CD4-positive, alpha-beta memory T cell (primary cell): ENCODE results near the gene LMTK3. TPM values are rescaled to one million over a fixed set of nuclear protein-coding genes. Genes with fewer than 3 reads are reported as not detected.
"Not testable (repeated sequence)": the region's sequence is repeated elsewhere in the genome, so short reads cannot be mapped to it uniquely, and the experiment has no call there.

Source experiments
- CTCF ChIA-PET: fragments of 350-600 bp; sonication (Branson Sonifier 250); formaldehyde crosslinking; loops from one replicate; lab custom pipeline; 2021; ENCODE audit warnings: inconsistent platforms; ENCODE audit not compliant: partially characterized antibody; lab: Charles Lee
- POLR2A ChIA-PET: fragments of 350-600 bp; sonication (Branson Sonifier 250); formaldehyde crosslinking; loops from one replicate; lab custom pipeline; 2021; ENCODE audit not compliant: partially characterized antibody; lab: Charles Lee
- DNase-seq, 5 donors: peaks; one replicate each; pipeline versions ENCODE4 v3.0.0 to v3.0.0-alpha.2; 2020 to 2022; ENCODE audit warnings: mixed read lengths in 1 of 5
- H3K27ac ChIP-seq: one replicate; pipeline ENCODE4 v1.7.0; 2013; ENCODE audit warnings: low read depth, low read length
- H3K27me3 ChIP-seq: 2 replicates; pipeline ENCODE4 v1.7.0; 2013; ENCODE audit warnings: mild to moderate bottlenecking, low read length, moderate library complexity; ENCODE audit not compliant: insufficient read depth
- H3K36me3 ChIP-seq: 2 replicates; pipeline ENCODE4 v1.7.0; 2013; ENCODE audit warnings: mild to moderate bottlenecking, low read length, moderate library complexity; ENCODE audit not compliant: insufficient read depth
- H3K4me1 ChIP-seq: 2 replicates; pipeline ENCODE4 v1.7.0; 2013; ENCODE audit warnings: mild to moderate bottlenecking, low read length, moderate library complexity; ENCODE audit not compliant: insufficient read depth
- H3K4me3 ChIP-seq, 2 donors: one replicate each; pipeline ENCODE4 v1.7.0; 2013; ENCODE audit warnings: low read length in 2 of 2, mild to moderate bottlenecking in 1 of 2
- H3K9me3 ChIP-seq, 2 donors: one replicate each; pipeline ENCODE4 v1.7.0; 2013; ENCODE audit warnings: low read length in 2 of 2, control low read depth in 1 of 2; ENCODE audit not compliant: control insufficient read depth in 1 of 2
- H3K27ac Mint-ChIP-seq, 7 donors: one replicate each; pipeline ENCODE4 v1.8.0; 2020 to 2021; ENCODE audit warnings: mixed read lengths in 7 of 7, mild to moderate bottlenecking in 6 of 7, inconsistent platforms in 3 of 7, moderate library complexity in 3 of 7
- H3K27me3 Mint-ChIP-seq, 2 donors: one replicate each; pipeline ENCODE4 v1.8.0; 2020 to 2021; ENCODE audit warnings: mixed read lengths in 2 of 2
- H3K36me3 Mint-ChIP-seq, 2 donors: one replicate each; pipeline ENCODE4 v1.8.0; 2020 to 2021; ENCODE audit warnings: mixed read lengths in 2 of 2, inconsistent platforms in 1 of 2, mild to moderate bottlenecking in 1 of 2
- H3K4me1 Mint-ChIP-seq, 4 donors: one replicate each; pipeline ENCODE4 v1.8.0; 2020 to 2021; ENCODE audit warnings: mixed read lengths in 4 of 4, mild to moderate bottlenecking in 1 of 4
- H3K4me3 Mint-ChIP-seq, 8 donors: one replicate each; pipeline ENCODE4 v1.8.0; 2020 to 2021; ENCODE audit warnings: mixed read lengths in 8 of 8, mild to moderate bottlenecking in 7 of 8, moderate library complexity in 6 of 8, inconsistent platforms in 3 of 8
- H3K9me3 Mint-ChIP-seq, 8 donors: one replicate each; pipeline ENCODE4 v1.8.0; 2020 to 2021; ENCODE audit warnings: mixed read lengths in 8 of 8, mild to moderate bottlenecking in 5 of 8, inconsistent platforms in 3 of 8, moderate library complexity in 1 of 8
- intact Hi-C: fragments of 100-400 bp; cut with micrococcal nuclease; formaldehyde crosslinking; loops from one replicate; pipeline ENCODE4 v1.15.1; 2023
- polyA plus RNA-seq, 2 donors: library from polyadenylated mRNA; unstranded; fragments of 300-500 nt; fragmentation: Illumina TruSeq; gene quantifications; one replicate each; pipeline ENCODE4 v1.2.3, GENCODE V29; 2021
- total RNA-seq, 2 experiments: library from RNA; stranded (reverse); gene quantifications; one replicate each; pipeline ENCODE4 v1.2.3, GENCODE V29; 2021

LMTK3 gene
- total and polyA plus RNA-seq, 4 experiments from 2014 or later, result 0.17 to 20.6 (median 18.5) TPM; not detected in 1

GRCh38 chr19:48488478-48488877 lies 23.2 kb downstream of the LMTK3 start:
- Histone ChIP-seq H3K27me3 (peaks cover 10% of the 10 kb centered on the region), H3K4me1 (peaks cover 33% of the 10 kb centered on the region)
- H3K36me3 ChIP-seq, H3K4me3 ChIP-seq, POLR2A ChIA-PET, H3K27ac ChIP-seq, H3K9me3 Mint-ChIP-seq, H3K36me3 Mint-ChIP-seq, intact Hi-C loops, DNase-seq, H3K9me3 ChIP-seq, H3K4me3 Mint-ChIP-seq: not testable (repeated sequence)
- Mint-ChIP-seq H3K27me3 (peaks cover 3 to 10% of the 10 kb centered on the region in 2 donors), H3K27ac (peak overlapping the region in 2 of 7 donors; percentile 23 to 24), H3K4me1 (peaks cover 10 to 36% (median 19%) of the 10 kb centered on the region in 4 donors)
- CTCF ChIA-PET, result interaction anchor here (0.6 to 5.3 kb wide), 12 partner anchors 8 to 505 kb away, joined by 3 to 132 read pairs (median 6); partner anchors contain the start of genes KDELR1, RUVBL2 and SPACA4

GRCh38 chr19:48487948-48488347 lies 23.7 kb downstream of the LMTK3 start:
- no peak overlapping the region for H3K4me3 ChIP-seq
- no peaks in the 10 kb centered on the region for H3K9me3 ChIP-seq
- H3K27ac ChIP-seq, result no peak overlapping the region
- intact Hi-C loops, result no loop called here
- Mint-ChIP-seq H3K36me3 (no peaks in the 10 kb centered on the region), H3K27ac (peak overlapping the region in 2 of 7 donors; percentile 8 to 24), H3K4me3 (no peak overlapping the region), H3K4me1 (peaks cover 10 to 31% (median 19%) of the 10 kb centered on the region in 4 donors), H3K9me3 (no peaks in the 10 kb centered on the region), H3K27me3 (peaks cover 3 to 9% of the 10 kb centered on the region in 2 donors)
- no peak for DNase-seq
- ChIA-PET CTCF (interaction anchor here (0.6 to 5.3 kb wide), 8 partner anchors 12 to 215 kb away, joined by 3 to 132 read pairs (median 6); partner anchors contain the start of genes KDELR1 and SPACA4), POLR2A (interaction anchor here (1.2 kb wide), 1 partner anchor 13 kb away, joined by 4 read pairs; no protein-coding TSS in a partner anchor)
- no peaks in the 10 kb centered on the region for H3K36me3 ChIP-seq
- H3K4me1 ChIP-seq, result peaks cover 32% of the 10 kb centered on the region
- peaks cover 10% of the 10 kb centered on the region for H3K27me3 ChIP-seq

GRCh38 chr19:48487544-48487943 lies 24.1 kb downstream of the LMTK3 start:
- peaks cover 10% of the 10 kb centered on the region for H3K27me3 ChIP-seq
- ChIA-PET POLR2A (interaction anchor here (1.2 kb wide), 1 partner anchor 12 kb away, joined by 4 read pairs; no protein-coding TSS in a partner anchor), CTCF (interaction anchor here (0.9 to 5.3 kb wide), 7 partner anchors 12 to 121 kb away, joined by 3 to 132 read pairs (median 6); partner anchors contain the start of genes KDELR1 and SPACA4)
- Mint-ChIP-seq H3K9me3 (no peaks in the 10 kb centered on the region), H3K27me3 (peaks cover 3 to 5% of the 10 kb centered on the region in 2 donors), H3K27ac (no peak overlapping the region), H3K4me3 (no peak overlapping the region), H3K4me1 (peaks cover 10 to 27% (median 15%) of the 10 kb centered on the region in 4 donors), H3K36me3 (no peaks in the 10 kb centered on the region)
- H3K36me3 ChIP-seq, result no peaks in the 10 kb centered on the region
- H3K4me1 ChIP-seq, result peaks cover 28% of the 10 kb centered on the region
- H3K4me3 ChIP-seq, result no peak overlapping the region
- intact Hi-C loops, result no loop called here
- H3K9me3 ChIP-seq, result no peaks in the 10 kb centered on the region
- no peak overlapping the region for H3K27ac ChIP-seq
- no peak for DNase-seq

- DNase-seq, H3K9me3 ChIP-seq, H3K27me3 Mint-ChIP-seq, H3K27me3 ChIP-seq, H3K27ac ChIP-seq, intact Hi-C loops, H3K4me3 Mint-ChIP-seq, H3K4me3 ChIP-seq, H3K36me3 Mint-ChIP-seq, H3K36me3 ChIP-seq, H3K9me3 Mint-ChIP-seq: not testable (repeated sequence)
- Mint-ChIP-seq H3K4me1 (peaks cover 8 to 23% (median 12%) of the 10 kb centered on the region in 4 donors), H3K27ac (peak overlapping the region in 1 of 7 donors; percentile 8)
- ChIA-PET POLR2A (interaction anchor here (1.2 kb wide), 1 partner anchor 11 kb away, joined by 4 read pairs; no protein-coding TSS in a partner anchor), CTCF (interaction anchor here (1.1 to 5.3 kb wide), 4 partner anchors 11 to 122 kb away, joined by 3 to 132 read pairs (median 30); partner anchors contain the start of gene SPACA4)
- peaks cover 20% of the 10 kb centered on the region for H3K4me1 ChIP-seq
These were observed 24.9 kb downstream of the LMTK3 start for GRCh38 chr19:48486706-48487105.

- H3K9me3 ChIP-seq, result no peaks in the 10 kb centered on the region
- H3K4me1 Mint-ChIP-seq, result peaks cover 4 to 22% (median 15%) of the 10 kb centered on the region in 4 donors
- H3K9me3 Mint-ChIP-seq, result no peaks in the 10 kb centered on the region
- no peaks in the 10 kb centered on the region for H3K27me3 Mint-ChIP-seq
- no peak for DNase-seq
- H3K36me3 Mint-ChIP-seq, result peaks cover 0 to 1% of the 10 kb centered on the region in 2 donors
- ChIA-PET CTCF (no interaction called here), POLR2A (no interaction called here)
- H3K27ac Mint-ChIP-seq, result no peak overlapping the region
- no peak overlapping the region for H3K4me3 ChIP-seq
- intact Hi-C loops, result no loop called here
- H3K4me3 Mint-ChIP-seq, result no peak overlapping the region
- no peaks in the 10 kb centered on the region for H3K36me3 ChIP-seq
- H3K27me3 ChIP-seq, result no peaks in the 10 kb centered on the region
- peaks cover 16% of the 10 kb centered on the region for H3K4me1 ChIP-seq
- no peak overlapping the region for H3K27ac ChIP-seq
These were observed 26.6 kb downstream of the LMTK3 start for GRCh38 chr19:48484931-48485612.

GRCh38 chr19:48484247-48484893 lies 27.3 kb downstream of the LMTK3 start:
- Histone ChIP-seq H3K27me3 (no peaks in the 10 kb centered on the region), H3K4me1 (peaks cover 12% of the 10 kb centered on the region), H3K27ac (no peak overlapping the region), H3K4me3 (no peak overlapping the region), H3K36me3 (no peaks in the 10 kb centered on the region), H3K9me3 (no peaks in the 10 kb centered on the region)
- H3K9me3 Mint-ChIP-seq, result no peaks in the 10 kb centered on the region
- ChIA-PET POLR2A (no interaction called here), CTCF (no interaction called here)
- no peak overlapping the region for H3K4me3 Mint-ChIP-seq
- H3K36me3 Mint-ChIP-seq, result peaks cover 0 to 4% of the 10 kb centered on the region in 2 donors
- no peak overlapping the region for H3K27ac Mint-ChIP-seq
- H3K4me1 Mint-ChIP-seq, result peaks cover 4 to 28% (median 15%) of the 10 kb centered on the region in 4 donors
- no peak for DNase-seq
- intact Hi-C loops, result no loop called here
- no peaks in the 10 kb centered on the region for H3K27me3 Mint-ChIP-seq

- H3K27me3 ChIP-seq, result no peaks in the 10 kb centered on the region
- no peak overlapping the region for H3K27ac Mint-ChIP-seq
- H3K27ac ChIP-seq, result no peak overlapping the region
- peaks cover 0 to 7% of the 10 kb centered on the region in 2 donors for H3K36me3 Mint-ChIP-seq
- peaks cover 4 to 28% (median 17%) of the 10 kb centered on the region in 4 donors for H3K4me1 Mint-ChIP-seq
- ChIA-PET POLR2A (no interaction called here), CTCF (no interaction called here)
- no peaks in the 10 kb centered on the region for H3K9me3 Mint-ChIP-seq
- H3K4me1 ChIP-seq, result peaks cover 12% of the 10 kb centered on the region
- no peaks in the 10 kb centered on the region for H3K9me3 ChIP-seq
- no peaks in the 10 kb centered on the region for H3K27me3 Mint-ChIP-seq
- intact Hi-C loops, result no loop called here
- H3K4me3 ChIP-seq, result no peak overlapping the region
- DNase-seq, result no peak
- no peak overlapping the region for H3K4me3 Mint-ChIP-seq
- no peaks in the 10 kb centered on the region for H3K36me3 ChIP-seq
These were observed 28.3 kb downstream of the LMTK3 start for GRCh38 chr19:48483301-48483700.
